Measurements from ENCODE around the gene DNAJB9.

Gene DNAJB9

DNA sequence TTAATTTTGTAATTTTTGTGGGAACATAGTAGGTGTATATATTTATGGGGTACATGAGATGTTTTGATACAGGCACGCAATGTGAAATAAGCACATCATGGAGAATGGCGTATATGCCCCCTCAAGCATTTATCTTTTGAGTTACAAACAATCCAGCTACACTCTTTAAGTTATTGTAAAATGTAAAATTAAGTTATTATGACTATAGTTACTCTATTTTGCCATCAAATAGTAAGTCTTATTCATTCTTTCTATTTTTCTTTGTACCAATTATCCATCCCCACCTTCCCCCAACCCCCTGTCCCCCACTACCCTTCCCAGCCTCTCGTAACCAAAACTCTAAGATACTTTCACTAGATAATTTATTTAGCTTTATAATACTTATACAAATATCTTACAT, 36.0 kb upstream of the DNAJB9 start:
- no peak for TF ChIP-seq ZNF658 (tag by site-specific recombination; IDR thresholded peaks at IDR 0.05)
- TF ChIP-seq TSHZ1 (tag by site-specific recombination; IDR thresholded peaks at IDR 0.05; ENCODE audit: borderline replicate concordance), result no peak
- no peak for TF ChIP-seq KLF16 (tag by site-specific recombination; IDR thresholded peaks at IDR 0.05)
- no peak for TF ChIP-seq HOXC10 (CRISPR knock-in tag; IDR thresholded peaks at IDR 0.05)
- TF ChIP-seq ZNF843 (tag by site-specific recombination; IDR thresholded peaks at IDR 0.05), result no peak
- TF ChIP-seq, protein P1, sequence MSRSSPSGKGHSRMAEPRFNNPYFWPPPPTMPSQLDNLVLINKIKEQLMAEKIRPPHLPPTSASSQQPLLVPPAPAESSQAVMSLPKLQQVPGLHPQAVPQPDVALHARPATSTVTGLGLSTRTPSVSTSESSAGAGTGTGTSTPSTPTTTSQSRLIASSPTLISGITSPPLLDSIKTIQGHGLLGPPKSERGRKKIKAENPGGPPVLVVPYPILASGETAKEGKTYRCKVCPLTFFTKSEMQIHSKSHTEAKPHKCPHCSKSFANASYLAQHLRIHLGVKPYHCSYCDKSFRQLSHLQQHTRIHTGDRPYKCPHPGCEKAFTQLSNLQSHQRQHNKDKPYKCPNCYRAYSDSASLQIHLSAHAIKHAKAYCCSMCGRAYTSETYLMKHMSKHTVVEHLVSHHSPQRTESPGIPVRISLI (tag by site-specific recombination; IDR thresholded peaks at IDR 0.05), result no peak
- TF ChIP-seq RBAK (tag by site-specific recombination; IDR thresholded peaks at IDR 0.05), result no peak
- TF ChIP-seq BCL11A (tag by site-specific recombination; IDR thresholded peaks at IDR 0.05; ENCODE audit: low read depth), result no peak
- no peak for TF ChIP-seq AEBP2 (tag by site-specific recombination; IDR thresholded peaks at IDR 0.05; ENCODE audit: borderline replicate concordance)
- no peak for TF ChIP-seq ZSCAN23 (tag by site-specific recombination; IDR thresholded peaks at IDR 0.05)
- no peak for TF ChIP-seq ZNF24 (tag by site-specific recombination; IDR thresholded peaks at IDR 0.05)
- Histone ChIP-seq H3K9me3 (ENCODE audit: control insufficient read depth, insufficient read depth, low read depth, low read length) (no peaks in the 10 kb centered on the region), H3K36me3 (ENCODE audit: control insufficient read depth in 2 of 2, insufficient read depth in 1 of 2, low read length in 2 of 2) (no peaks in the 10 kb centered on the region), H3K4me3 (ENCODE audit: low read depth, low read length) (no peak overlapping the region), H3K4me1 (ENCODE audit: control insufficient read depth, insufficient read depth, low read length) (no peaks in the 10 kb centered on the region), H3K27ac (ENCODE audit: extremely low read depth, low read depth, low read length) (no peak overlapping the region)
- ChIA-PET POLR2A (no interaction called here), CTCF (no interaction called here)

GRCh38 chr7:108535257-108535656, 34.4 kb upstream of the DNAJB9 start:
- Histone ChIP-seq H3K4me1 (ENCODE audit: control insufficient read depth, insufficient read depth, low read length) (no peaks in the 10 kb centered on the region), H3K27ac (ENCODE audit: extremely low read depth, low read depth, low read length) (no peak overlapping the region), H3K36me3 (ENCODE audit: control insufficient read depth in 2 of 2, insufficient read depth in 1 of 2, low read length in 2 of 2) (no peaks in the 10 kb centered on the region), H3K4me3 (ENCODE audit: low read depth, low read length) (no peak overlapping the region), H3K9me3 (ENCODE audit: control insufficient read depth, insufficient read depth, low read depth, low read length) (no peaks in the 10 kb centered on the region)
- TF ChIP-seq, protein P2, sequence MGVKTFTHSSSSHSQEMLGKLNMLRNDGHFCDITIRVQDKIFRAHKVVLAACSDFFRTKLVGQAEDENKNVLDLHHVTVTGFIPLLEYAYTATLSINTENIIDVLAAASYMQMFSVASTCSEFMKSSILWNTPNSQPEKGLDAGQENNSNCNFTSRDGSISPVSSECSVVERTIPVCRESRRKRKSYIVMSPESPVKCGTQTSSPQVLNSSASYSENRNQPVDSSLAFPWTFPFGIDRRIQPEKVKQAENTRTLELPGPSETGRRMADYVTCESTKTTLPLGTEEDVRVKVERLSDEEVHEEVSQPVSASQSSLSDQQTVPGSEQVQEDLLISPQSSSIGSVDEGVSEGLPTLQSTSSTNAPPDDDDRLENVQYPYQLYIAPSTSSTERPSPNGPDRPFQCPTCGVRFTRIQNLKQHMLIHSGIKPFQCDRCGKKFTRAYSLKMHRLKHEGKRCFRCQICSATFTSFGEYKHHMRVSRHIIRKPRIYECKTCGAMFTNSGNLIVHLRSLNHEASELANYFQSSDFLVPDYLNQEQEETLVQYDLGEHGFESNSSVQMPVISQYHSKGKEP (tag by site-specific recombination; IDR thresholded peaks at IDR 0.05), result no peak
- no peak for TF ChIP-seq SALL2 (tag by site-specific recombination; IDR thresholded peaks at IDR 0.05; ENCODE audit: borderline replicate concordance)
- no peak for TF ChIP-seq ZBTB6 (tag by site-specific recombination; IDR thresholded peaks at IDR 0.05)
- no peak for TF ChIP-seq ZIC2 (tag by site-specific recombination; IDR thresholded peaks at IDR 0.05)
- no peak for TF ChIP-seq ZNF202 (tag by site-specific recombination; IDR thresholded peaks at IDR 0.05; ENCODE audit: borderline replicate concordance)
- CTCF ChIA-PET, result no interaction called here
- POLR2A ChIA-PET, result interaction anchor here (0.6 kb wide), 1 partner anchor 445 kb away, joined by 3 read pairs; no protein-coding TSS in a partner anchor
